Middle frontal gyrus (tissue), 1 donor: ENCODE results near the gene DAB2IP.
"Not testable (repeated sequence)": the region's sequence is repeated elsewhere in the genome, so short reads cannot be mapped to it uniquely, and the experiment has no call there.

Source experiments
- DNase-seq: peaks from one replicate; pipeline ENCODE4 v3.0.0-alpha.2; 2015; ENCODE audit warnings: low spot score; ENCODE audit errors: extremely low spot score

DAB2IP gene

GRCh38 chr9:121643473-121643872 lies 8.0 kb upstream of the DAB2IP start:
- no peak for DNase-seq

GRCh38 chr9:121644040-121644439 lies 7.4 kb upstream of the DAB2IP start:
- not testable (repeated sequence) for DNase-seq

DNA sequence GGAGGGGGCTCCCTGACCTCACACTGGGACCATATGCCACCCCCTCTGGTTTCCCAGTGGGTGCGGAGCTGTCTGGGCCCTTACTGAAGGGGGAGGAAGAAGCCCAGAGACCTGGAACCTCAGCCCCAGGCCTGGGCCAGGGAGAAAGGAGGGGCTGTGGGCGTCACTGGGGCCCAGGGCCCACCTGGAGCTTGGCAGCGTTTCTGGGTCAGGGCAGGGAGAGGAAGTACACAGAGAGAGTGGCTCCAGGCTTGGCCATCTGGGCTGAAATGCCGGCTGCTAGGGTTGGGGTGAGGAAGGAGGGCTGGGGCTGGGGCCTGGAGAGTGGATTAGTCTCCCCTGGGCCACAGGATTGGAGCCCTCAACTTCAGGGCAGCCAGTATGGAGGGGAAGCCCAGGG lies 6.4 kb upstream of the DAB2IP start:
- no peak for DNase-seq

DNA sequence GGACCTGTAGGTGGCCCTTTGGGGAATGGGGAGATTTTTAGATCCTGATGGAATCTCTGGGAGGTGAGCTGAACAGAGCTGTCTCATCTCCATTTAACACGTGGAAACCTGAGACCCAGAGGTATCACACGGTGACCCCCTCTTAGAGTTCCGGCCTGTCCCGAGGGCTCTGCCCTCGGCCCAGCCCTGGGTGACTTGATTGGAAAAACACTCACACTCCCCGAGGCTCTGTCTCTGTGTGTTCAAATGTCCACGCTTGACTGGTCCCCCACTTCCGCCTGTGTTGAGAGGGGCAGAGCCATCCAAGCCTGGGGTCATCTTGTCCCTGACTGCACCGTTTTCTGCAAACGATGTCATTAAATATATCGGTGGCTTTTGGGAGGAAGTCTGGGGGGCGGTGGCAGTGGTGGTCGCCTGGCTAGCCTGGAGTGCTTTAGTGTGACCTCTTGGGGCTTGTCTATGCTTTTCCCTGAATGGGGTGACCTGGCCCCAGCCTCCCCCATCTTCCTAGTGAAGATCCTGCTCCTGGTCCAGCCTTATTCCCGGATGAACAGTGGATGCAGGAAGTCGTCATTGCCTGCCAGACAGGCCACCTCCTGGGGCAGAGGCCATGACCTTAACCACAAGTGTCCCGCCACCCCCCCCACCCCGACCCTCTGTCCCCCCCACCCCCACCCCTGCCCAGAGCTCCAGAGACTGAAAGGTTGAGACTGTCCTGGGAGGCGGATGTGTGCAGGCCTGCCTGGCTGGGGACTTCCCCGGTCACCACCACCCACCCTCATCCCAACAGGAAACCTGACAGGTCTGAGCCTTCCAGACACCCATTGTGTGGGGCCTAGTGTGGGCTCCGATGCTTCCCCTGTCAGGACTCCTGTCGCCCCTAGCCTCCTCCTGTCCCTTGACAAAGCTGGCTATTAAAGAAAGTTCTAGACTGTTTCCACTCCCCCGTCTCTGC lies 5.3 kb upstream of the DAB2IP start:
- no peak for DNase-seq

DNA sequence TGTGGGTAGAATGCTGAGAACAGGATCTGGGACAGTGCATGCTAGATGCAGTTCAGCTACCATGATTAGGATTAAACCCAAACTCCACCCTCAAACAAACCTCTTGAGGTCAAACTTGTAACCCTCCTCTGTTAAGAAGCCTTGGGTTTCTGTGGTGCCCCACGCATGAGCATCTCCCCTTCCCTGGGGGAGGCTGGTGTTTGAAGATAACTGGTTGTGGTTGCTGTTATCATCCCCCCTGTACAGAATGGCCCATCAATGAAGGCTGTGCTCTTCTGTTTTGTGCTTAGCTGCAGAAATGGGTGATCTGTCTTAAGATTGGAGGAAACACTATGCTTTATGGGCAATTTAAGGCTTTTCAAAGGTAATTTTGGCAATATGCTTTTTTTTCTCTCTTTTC lies 4.4 kb upstream of the DAB2IP start:
- DNase-seq = no peak

DNA sequence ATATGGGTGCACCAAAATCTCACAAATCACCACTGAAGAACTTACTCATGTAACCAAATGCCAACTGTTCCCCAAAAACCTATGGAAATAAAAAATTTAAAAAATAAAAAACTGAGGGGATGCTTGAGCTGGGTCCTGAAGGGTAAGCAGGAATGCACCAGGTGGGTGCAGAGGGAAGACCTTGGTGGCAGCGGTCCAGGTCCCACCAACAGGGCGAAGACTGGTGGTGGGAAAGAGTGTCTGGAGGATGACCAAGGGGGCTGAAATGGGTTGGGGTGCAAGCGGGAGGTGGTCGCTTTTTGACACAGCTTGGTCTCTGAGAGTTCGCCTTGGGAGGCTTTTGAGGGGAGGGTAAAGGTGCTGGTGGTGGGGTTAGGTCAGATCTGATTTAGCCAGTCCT lies 3.3 kb upstream of the DAB2IP start:
- no peak for DNase-seq

DNA sequence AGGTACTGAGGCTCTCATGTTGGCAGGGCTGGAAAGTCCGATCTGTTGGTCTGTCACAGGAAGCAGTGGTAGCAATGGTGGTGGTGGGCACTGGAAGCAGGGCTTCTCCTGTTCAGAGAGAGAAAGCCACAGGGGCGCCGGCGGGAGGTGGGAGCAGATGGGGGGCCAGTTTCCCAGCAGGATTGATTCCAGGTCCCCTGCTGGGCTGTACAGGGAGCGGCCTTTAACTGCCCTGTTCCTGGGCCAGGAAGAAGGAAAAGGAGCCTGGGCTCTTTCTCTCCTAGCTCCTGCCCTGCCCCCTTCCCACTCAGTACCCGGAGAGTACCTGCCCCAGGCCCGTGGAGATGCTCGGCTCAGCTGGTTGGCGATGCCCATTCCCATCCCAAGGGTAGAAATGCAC lies 2.6 kb upstream of the DAB2IP start:
- no peak for DNase-seq

DNA sequence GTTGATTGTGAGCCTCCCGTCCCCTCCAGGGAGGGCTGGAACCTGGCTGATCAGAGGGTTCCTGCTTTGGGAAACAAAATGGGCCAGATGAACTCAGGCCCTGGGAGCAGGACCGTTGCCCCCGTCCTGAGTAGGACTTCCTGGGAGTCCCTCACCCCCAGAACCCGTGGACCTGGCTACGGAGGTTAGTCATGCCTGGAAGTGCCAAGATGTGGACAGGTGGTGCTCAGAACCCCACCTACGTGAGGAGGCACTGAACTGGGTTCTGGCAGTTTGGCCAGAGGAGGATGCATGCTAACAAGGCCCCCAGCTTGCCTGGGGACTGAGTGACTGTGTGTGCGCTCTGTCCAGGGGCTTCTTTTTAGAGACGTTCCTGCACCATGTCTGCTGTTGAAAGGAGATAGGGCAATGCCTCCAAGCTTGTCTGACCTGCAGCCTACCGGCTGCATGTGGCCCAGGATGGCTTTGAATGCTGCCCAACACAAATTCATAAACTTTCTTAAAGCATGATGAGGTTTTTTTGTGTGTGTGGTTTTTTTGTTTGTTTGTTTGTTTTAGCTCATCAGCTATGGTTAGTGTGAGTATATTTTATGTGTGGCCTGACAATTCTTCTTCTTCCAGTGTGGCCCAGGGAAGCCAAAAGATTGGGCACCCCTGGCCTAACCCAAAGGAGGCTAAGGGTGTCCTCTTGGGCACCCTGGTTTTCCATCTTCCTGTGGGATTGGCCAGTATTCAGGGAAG lies 1.8 kb upstream of the DAB2IP start:
- DNase-seq = no peak

DNA sequence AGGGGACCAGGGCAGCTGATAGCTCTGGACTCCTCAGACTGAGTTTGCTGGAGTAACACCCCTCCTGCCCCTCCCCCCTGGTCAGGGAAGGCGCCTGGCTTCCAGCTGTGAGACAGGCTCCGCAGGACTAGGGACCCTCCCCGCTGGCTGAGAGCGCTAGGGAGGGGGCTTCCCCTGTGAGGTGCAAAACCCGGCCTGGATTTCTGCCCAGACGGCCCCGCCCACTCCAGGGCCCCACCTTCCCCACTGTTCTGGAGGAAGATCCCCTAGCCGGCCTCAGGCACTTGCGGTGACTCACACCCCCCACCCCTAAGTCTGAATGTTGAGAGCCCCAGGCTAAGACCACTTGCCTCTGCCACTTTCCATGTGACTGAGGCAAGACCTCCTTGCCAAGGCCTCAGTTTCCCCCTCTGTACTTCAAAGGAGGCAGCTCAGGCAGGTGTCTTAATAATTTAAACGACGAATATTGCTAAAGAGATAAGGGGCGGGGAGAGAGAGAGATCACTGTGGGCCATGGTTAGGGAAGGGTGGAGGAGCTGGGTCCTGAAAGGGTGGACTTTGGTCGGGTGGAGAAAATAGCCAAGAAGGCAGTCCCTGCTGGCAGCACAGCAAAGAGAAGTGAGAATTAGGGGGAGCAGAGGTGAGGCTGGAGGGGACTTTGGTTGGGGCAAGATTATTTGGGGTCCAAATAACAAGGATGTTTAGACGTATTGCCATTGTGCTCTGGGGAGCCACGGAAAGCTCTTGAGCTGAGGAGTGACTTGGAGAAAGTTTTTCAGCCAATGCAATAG lies 1.0 kb upstream of the DAB2IP start:
- DNase-seq = no peak

DNA sequence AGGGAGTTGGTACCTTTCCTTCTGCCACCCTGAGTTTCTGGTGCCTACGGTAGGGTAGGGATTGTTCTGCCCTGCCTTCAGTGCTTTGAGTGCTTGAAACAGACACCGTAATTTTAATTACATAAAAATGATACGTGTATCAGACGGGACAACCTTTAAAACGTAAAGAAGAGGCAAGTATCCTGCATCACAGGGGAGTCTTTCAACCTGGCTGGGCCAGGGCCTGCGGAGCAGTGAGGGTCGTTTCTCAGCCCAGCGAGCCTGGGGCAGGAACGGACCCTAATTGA lies 483 bp upstream of the DAB2IP start:
- DNase-seq = no peak

DNA sequence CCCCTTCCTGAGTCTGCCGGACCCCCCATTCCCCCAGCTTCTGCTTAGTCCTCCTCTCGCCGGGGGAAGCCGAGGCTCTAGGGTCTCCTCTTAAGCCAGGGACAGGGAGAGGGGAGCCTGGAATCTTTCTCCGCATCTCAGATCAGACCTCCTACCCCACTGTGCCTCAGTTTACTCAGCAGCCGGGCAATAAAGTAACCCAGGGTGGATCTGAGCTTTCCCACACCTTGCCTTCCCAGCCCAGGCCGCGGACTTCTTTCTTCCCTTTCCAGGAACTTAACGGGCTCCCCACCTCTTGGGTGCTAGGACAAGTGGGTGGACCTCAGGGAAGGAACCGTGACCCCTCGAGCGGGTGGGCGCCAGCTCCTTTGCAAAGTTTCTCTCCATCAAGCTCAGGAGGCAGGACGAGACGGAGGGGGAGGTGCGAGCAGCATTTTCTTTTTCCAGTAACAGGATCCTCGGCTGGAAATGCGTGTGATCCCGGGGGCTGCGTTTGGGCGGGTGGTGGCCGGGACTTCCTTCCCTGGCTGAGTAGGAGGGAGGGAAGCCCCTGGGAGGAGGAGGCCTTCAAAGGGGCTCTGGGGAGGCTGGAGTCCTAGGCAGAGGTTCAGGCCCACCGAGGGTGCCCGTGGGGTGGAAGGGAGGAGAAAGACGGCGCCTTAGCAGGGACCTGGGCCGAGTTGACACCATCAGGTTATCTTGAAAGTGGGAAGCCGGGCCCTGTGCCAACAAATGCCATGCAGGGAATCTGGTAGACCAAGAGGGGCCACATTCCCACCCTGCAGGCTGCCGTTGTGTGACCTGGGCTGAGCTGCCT lies 795 bp downstream of the DAB2IP start:
- DNase-seq = no peak

DNA sequence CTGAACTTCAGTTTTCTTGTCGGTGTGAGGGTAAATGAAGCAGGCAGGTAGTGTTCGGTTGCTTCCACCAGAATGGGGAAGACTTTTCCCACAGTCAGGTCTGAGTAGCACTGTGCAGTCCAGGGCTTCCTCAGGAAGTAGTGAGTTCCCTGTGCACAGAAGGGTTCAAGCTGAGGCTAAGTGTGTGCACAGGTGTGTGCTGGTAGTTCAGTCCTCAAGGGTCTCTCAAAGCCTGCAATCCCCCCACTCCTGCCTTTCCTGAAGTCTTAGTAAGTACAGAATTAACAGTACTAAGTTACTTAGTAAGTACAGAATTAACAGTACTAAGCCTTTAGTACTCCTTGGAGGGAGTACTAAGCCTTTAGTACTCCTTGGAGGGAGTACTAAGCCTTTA lies 1.4 kb downstream of the DAB2IP start:
- DNase-seq = no peak

DNA sequence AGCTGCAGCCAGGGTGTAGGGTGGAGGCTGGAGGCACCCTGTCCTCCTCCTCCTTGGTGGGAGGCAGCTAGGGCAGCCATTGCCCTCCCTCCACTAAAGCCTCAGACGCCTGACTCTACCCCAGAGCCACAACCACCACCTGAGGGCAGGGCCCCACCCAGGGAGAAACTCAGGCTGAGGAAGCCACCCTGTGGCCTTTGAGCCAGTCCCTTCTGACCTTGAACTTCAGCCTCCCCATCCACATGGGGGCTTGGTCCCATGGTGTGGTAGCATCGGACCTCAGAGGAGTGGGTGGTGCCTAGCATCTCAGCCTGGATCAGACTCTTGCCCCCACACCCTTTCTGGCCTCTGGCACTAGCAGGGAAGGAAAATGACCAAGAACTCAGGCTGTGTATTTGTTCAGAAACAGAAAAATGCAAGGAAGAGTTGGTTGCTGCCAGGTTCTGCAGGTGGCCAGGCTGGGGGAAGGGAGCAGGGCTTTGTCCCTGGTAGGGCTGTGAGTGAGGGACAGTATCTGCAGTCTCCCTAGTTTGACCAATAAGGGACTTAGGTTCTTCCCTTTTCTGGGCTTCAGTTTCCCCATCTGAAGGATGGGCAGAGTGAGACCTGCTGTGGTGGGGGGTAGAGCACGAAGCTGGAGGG lies 3.2 kb downstream of the DAB2IP start:
- no peak for DNase-seq

- DNase-seq = no peak
Measured at GRCh38 chr9:121655231-121655755, 3.9 kb downstream of the DAB2IP start.

DNA sequence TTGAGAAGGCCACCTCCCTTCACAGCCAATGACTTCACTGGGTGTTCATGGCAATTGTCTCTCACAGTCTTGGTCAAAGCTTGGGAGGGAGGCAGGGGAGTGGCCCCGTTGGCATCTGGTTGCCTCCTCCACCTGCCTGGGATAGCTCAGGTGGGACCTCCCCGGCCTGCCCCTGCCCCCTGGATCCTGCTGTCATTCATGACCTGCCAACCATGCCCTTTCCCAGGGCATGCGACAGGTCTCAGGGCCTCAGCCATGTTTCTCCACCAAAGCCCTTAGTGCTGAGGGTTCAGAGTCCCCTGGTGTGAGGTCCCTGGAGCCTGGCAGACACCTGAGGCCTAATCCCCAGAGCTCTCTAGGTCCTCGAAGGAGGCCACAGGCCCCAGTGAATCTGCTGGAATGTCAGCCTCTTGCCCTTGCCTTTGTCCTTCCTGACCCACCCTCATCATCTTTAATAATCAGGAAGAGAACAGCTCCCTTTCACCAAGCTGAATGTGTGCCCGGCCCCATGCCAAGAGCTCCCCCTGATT lies 5.6 kb downstream of the DAB2IP start:
- no peak for DNase-seq

DNA sequence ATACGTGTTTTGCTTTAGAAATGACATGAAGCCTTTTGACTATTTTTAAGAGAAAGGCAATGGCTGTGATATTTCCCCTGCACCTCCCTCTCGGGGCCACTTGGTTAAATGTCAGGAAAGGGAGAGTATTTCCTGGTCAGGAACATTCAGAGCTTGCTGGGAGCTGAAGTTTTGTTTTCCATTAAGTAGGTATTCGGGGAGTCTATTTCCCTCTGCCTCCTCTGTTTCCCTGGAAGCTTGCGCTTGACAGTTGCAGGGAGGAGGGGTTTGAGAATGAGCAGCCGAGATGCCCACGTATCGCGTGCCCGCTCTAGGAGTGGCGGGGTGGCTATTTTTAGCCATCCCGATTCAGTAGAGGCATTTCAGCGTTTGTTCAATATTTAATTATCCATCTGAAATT lies 6.7 kb downstream of the DAB2IP start:
- DNase-seq = no peak

DNA sequence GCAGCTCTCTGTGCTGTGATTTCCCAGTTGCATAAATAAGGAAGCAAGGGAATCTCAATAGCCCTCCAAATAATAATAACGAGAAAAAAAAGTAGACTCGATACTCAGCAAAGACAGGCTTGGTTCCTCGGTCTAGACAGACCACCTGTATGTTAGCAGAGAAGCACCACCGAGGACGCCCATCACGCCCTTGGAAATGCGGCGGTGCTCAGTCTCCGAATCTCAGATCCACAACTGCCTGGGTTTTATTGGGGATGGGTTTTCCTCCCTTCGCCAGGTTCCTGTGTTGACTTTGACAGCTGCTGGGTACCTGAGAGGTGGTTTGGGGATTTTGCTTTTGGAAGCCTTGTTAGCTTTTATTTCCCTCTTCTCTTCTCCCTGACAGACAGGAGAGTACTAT lies 7.2 kb downstream of the DAB2IP start:
- no peak for DNase-seq

- DNase-seq = no peak
Measured at GRCh38 chr9:121660367-121660766, 8.9 kb downstream of the DAB2IP start.

DNA sequence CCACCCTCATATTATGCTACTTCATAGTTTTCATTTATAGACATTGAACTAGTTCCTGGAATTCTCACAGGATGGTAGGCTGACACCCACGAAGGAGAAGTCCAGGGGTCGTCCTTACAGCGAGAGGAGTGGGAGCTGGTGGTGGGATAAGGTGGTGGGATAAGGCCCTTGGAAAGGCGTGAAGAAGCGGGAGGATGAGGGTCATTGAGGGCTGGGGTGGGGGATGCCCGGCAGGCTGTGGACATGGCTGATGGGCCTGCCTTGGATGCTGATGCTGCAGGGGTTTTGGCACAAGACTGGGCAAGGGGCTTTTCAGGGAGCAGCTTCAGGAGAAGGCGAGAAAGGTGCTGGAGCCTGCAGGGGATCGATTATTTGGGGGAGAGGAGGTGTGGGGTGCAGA lies 9.4 kb downstream of the DAB2IP start:
- no peak for DNase-seq

GRCh38 chr9:121661328-121661727 lies 9.9 kb downstream of the DAB2IP start:
- DNase-seq = no peak
